K562 (cell line): Measurements from ENCODE around the gene SLC26A6. TPM values are rescaled to one million over a fixed set of nuclear protein-coding genes. Genes with fewer than 3 reads are reported as not detected.

ENCODE experiments used
- microRNA counts: library from miRNA; unstranded; fragments of <30 nt; microRNA quantifications from one replicate; lab custom pipeline; 2016
- microRNA-seq: library from miRNA; unstranded; fragments of <30 nt; microRNA quantifications from one replicate; pipeline ENCODE4, GENCODE V29; 2018; ENCODE audit warnings: borderline microRNAs expressed
- polyA plus RNA-seq, 8 experiments: library from polyadenylated mRNA; depleted of rRNA in 4 of 8; stranded (reverse) in 5 of 8; unstranded in 3 of 8; fragments of >200 nt; fragmentation: Nextera tagmentation in 2 of 8; fragmentation: Illumina TruSeq in 1 of 8; extraction: Ambion mirVana in 2 of 8; extraction: Trizol in 1 of 8; gene quantifications; 2 replicates each; pipeline versions ENCODE4 v1.2.1 to v1.2.3, GENCODE V29; 2011 to 2014; ENCODE audit warnings: inconsistent platforms in 1 of 8, missing spikeins in 1 of 8
- small RNA-seq: library from RNA; depleted of rRNA; stranded (forward); fragments of <200 nt; gene quantifications from one replicate; pipeline ENCODE3, GENCODE V24; 2014
- total RNA-seq, 7 experiments: library from RNA; depleted of rRNA in 6 of 7; stranded (reverse); fragments of >200 nt in 6 of 7; fragmentation: Illumina TruSeq in 2 of 7; extraction: Trizol in 2 of 7; gene quantifications; 2 replicates each; pipeline versions ENCODE4 v1.2.1 to v1.2.3, GENCODE V29; 2011 to 2021; ENCODE audit warnings: low replicate concordance in 1 of 7

SLC26A6 gene
- total and polyA plus RNA-seq, 9 of the 15 experiments (the other 6 are each of a cell fraction or from before 2014, with no cell fraction given): 2.1 to 27.2 (median 14.8) TPM

MicroRNAs within 50 kb of the gene (microRNA counts, 767-probe panel; counts per million panel counts)
- not detected for microRNA hsa-miR-711 (lab: Ali Mortazavi, UCI)

Small RNA genes within 50 kb of the gene (microRNA-seq; reads per million reads assigned to microRNA genes)
- gene MIR4793 (not detected), gene MIR711 (not detected)

Small RNA genes within 50 kb of the gene (small RNA-seq; reads per million reads assigned to genes)
- not detected for gene AC141002.1

Other genes with a start within 250 kb of the SLC26A6 start
Only the 7 nearest of the 14 such genes appear.
- gene PFKFB4, start 78.7 kb downstream of the SLC26A6 start, total RNA-seq (2014; rRNA removed): 15.3 and 16.6 TPM in 2 replicates
- gene PFKFB4, start 78.7 kb downstream of the SLC26A6 start, total RNA-seq (2014; rRNA removed; fragmentation: Illumina TruSeq; extraction: Trizol): 9.6 and 11.3 TPM in 2 replicates
- gene PFKFB4, start 78.7 kb downstream of the SLC26A6 start, total RNA-seq (2015; rRNA removed; fragmentation: Illumina TruSeq; extraction: Trizol): 12.9 and 14.7 TPM in 2 replicates
- 13.5 and 15.8 TPM in 2 replicates for gene PFKFB4, start 78.7 kb downstream of the SLC26A6 start, total RNA-seq (2021)
- gene PFKFB4, start 78.7 kb downstream of the SLC26A6 start, polyA plus RNA-seq (2011; rRNA removed): 56.3 and 71.4 TPM in 2 replicates
- 13.8 and 14.5 TPM in 2 replicates for gene PFKFB4, start 78.7 kb downstream of the SLC26A6 start, polyA plus RNA-seq (2014; fragmentation: Illumina TruSeq; extraction: Trizol)
- 1 to 10 TPM in 1 of 2 experiments, under 1 TPM in 1; 0.92 to 1.6 TPM for gene PFKFB4, start 78.7 kb downstream of the SLC26A6 start, polyA plus RNA-seq (2014; fragmentation: Nextera tagmentation; extraction: Ambion mirVana)
- gene PFKFB4, start 78.7 kb downstream of the SLC26A6 start, polyA plus RNA-seq (2014; rRNA removed): 13.2 and 14.0 TPM in 2 replicates
- gene UCN2, start 71.7 kb downstream of the SLC26A6 start, total RNA-seq (2014; rRNA removed): not detected in 2 replicates
- not detected in 2 replicates for gene UCN2, start 71.7 kb downstream of the SLC26A6 start, total RNA-seq (2014; rRNA removed; fragmentation: Illumina TruSeq; extraction: Trizol)
- not detected in 2 replicates for gene UCN2, start 71.7 kb downstream of the SLC26A6 start, total RNA-seq (2015; rRNA removed; fragmentation: Illumina TruSeq; extraction: Trizol)
- 0.11 TPM in 1 of 2 replicates, not detected in the other for gene UCN2, start 71.7 kb downstream of the SLC26A6 start, total RNA-seq (2021)
- gene UCN2, start 71.7 kb downstream of the SLC26A6 start, polyA plus RNA-seq (2011; rRNA removed): 0.05 and 0.08 TPM in 2 replicates
- not detected in 2 replicates for gene UCN2, start 71.7 kb downstream of the SLC26A6 start, polyA plus RNA-seq (2014; fragmentation: Illumina TruSeq; extraction: Trizol)
- not detected for gene UCN2, start 71.7 kb downstream of the SLC26A6 start, polyA plus RNA-seq (2014; fragmentation: Nextera tagmentation; extraction: Ambion mirVana)
- not detected in 2 replicates for gene UCN2, start 71.7 kb downstream of the SLC26A6 start, polyA plus RNA-seq (2014; rRNA removed)
- 0.09 and 0.61 TPM in 2 replicates for gene COL7A1, start 40.1 kb downstream of the SLC26A6 start, total RNA-seq (2014; rRNA removed)
- 0.03 TPM in 1 of 2 replicates, not detected in the other for gene COL7A1, start 40.1 kb downstream of the SLC26A6 start, total RNA-seq (2014; rRNA removed; fragmentation: Illumina TruSeq; extraction: Trizol)
- gene COL7A1, start 40.1 kb downstream of the SLC26A6 start, total RNA-seq (2015; rRNA removed; fragmentation: Illumina TruSeq; extraction: Trizol): 0.14 and 0.38 TPM in 2 replicates
- gene COL7A1, start 40.1 kb downstream of the SLC26A6 start, total RNA-seq (2021): 0.31 and 0.49 TPM in 2 replicates
- gene COL7A1, start 40.1 kb downstream of the SLC26A6 start, polyA plus RNA-seq (2011; rRNA removed): 0.39 and 0.83 TPM in 2 replicates
- 0.17 and 0.43 TPM in 2 replicates for gene COL7A1, start 40.1 kb downstream of the SLC26A6 start, polyA plus RNA-seq (2014; fragmentation: Illumina TruSeq; extraction: Trizol)
- gene COL7A1, start 40.1 kb downstream of the SLC26A6 start, polyA plus RNA-seq (2014; fragmentation: Nextera tagmentation; extraction: Ambion mirVana): not detected
- 0.28 and 0.66 TPM in 2 replicates for gene COL7A1, start 40.1 kb downstream of the SLC26A6 start, polyA plus RNA-seq (2014; rRNA removed)
- 237 and 300 TPM in 2 replicates for gene UQCRC1, start 25.8 kb downstream of the SLC26A6 start, total RNA-seq (2014; rRNA removed)
- 167 and 219 TPM in 2 replicates for gene UQCRC1, start 25.8 kb downstream of the SLC26A6 start, total RNA-seq (2014; rRNA removed; fragmentation: Illumina TruSeq; extraction: Trizol)
- 249 and 268 TPM in 2 replicates for gene UQCRC1, start 25.8 kb downstream of the SLC26A6 start, total RNA-seq (2015; rRNA removed; fragmentation: Illumina TruSeq; extraction: Trizol)
- gene UQCRC1, start 25.8 kb downstream of the SLC26A6 start, total RNA-seq (2021): 288 and 299 TPM in 2 replicates
- gene UQCRC1, start 25.8 kb downstream of the SLC26A6 start, polyA plus RNA-seq (2011; rRNA removed): 424 and 448 TPM in 2 replicates
- 253 and 318 TPM in 2 replicates for gene UQCRC1, start 25.8 kb downstream of the SLC26A6 start, polyA plus RNA-seq (2014; fragmentation: Illumina TruSeq; extraction: Trizol)
- gene UQCRC1, start 25.8 kb downstream of the SLC26A6 start, polyA plus RNA-seq (2014; fragmentation: Nextera tagmentation; extraction: Ambion mirVana): 100 to 1,000 TPM; 125 to 181 TPM
- 274 and 293 TPM in 2 replicates for gene UQCRC1, start 25.8 kb downstream of the SLC26A6 start, polyA plus RNA-seq (2014; rRNA removed)
- gene TMEM89, start 13.7 kb downstream of the SLC26A6 start, total RNA-seq (2014; rRNA removed): not detected in 2 replicates
- gene TMEM89, start 13.7 kb downstream of the SLC26A6 start, total RNA-seq (2014; rRNA removed; fragmentation: Illumina TruSeq; extraction: Trizol): not detected in 2 replicates
- gene TMEM89, start 13.7 kb downstream of the SLC26A6 start, total RNA-seq (2015; rRNA removed; fragmentation: Illumina TruSeq; extraction: Trizol): not detected in 2 replicates
- not detected in 2 replicates for gene TMEM89, start 13.7 kb downstream of the SLC26A6 start, total RNA-seq (2021)
- gene TMEM89, start 13.7 kb downstream of the SLC26A6 start, polyA plus RNA-seq (2011; rRNA removed): not detected in 2 replicates
- gene TMEM89, start 13.7 kb downstream of the SLC26A6 start, polyA plus RNA-seq (2014; fragmentation: Illumina TruSeq; extraction: Trizol): not detected in 2 replicates
- gene TMEM89, start 13.7 kb downstream of the SLC26A6 start, polyA plus RNA-seq (2014; fragmentation: Nextera tagmentation; extraction: Ambion mirVana): not detected
- gene TMEM89, start 13.7 kb downstream of the SLC26A6 start, polyA plus RNA-seq (2014; rRNA removed): not detected in 2 replicates
- 0.64 and 0.98 TPM in 2 replicates for gene CELSR3, start 27.4 kb upstream of the SLC26A6 start, total RNA-seq (2014; rRNA removed)
- gene CELSR3, start 27.4 kb upstream of the SLC26A6 start, total RNA-seq (2014; rRNA removed; fragmentation: Illumina TruSeq; extraction: Trizol): 0.47 and 0.48 TPM in 2 replicates
- 0.76 and 0.79 TPM in 2 replicates for gene CELSR3, start 27.4 kb upstream of the SLC26A6 start, total RNA-seq (2015; rRNA removed; fragmentation: Illumina TruSeq; extraction: Trizol)
- 1.6 and 2.1 TPM in 2 replicates for gene CELSR3, start 27.4 kb upstream of the SLC26A6 start, total RNA-seq (2021)
- 0.84 and 0.93 TPM in 2 replicates for gene CELSR3, start 27.4 kb upstream of the SLC26A6 start, polyA plus RNA-seq (2011; rRNA removed)
- gene CELSR3, start 27.4 kb upstream of the SLC26A6 start, polyA plus RNA-seq (2014; fragmentation: Illumina TruSeq; extraction: Trizol): 1.1 and 1.5 TPM in 2 replicates
- gene CELSR3, start 27.4 kb upstream of the SLC26A6 start, polyA plus RNA-seq (2014; fragmentation: Nextera tagmentation; extraction: Ambion mirVana): under 1 TPM; 0.10 to 0.20 TPM
- 1.3 and 2.7 TPM in 2 replicates for gene CELSR3, start 27.4 kb upstream of the SLC26A6 start, polyA plus RNA-seq (2014; rRNA removed)
- 12.3 and 18.7 TPM in 2 replicates for gene NCKIPSD, start 50.5 kb upstream of the SLC26A6 start, total RNA-seq (2014; rRNA removed)
- gene NCKIPSD, start 50.5 kb upstream of the SLC26A6 start, total RNA-seq (2014; rRNA removed; fragmentation: Illumina TruSeq; extraction: Trizol): 4.1 and 6.3 TPM in 2 replicates
- 9.7 and 10.0 TPM in 2 replicates for gene NCKIPSD, start 50.5 kb upstream of the SLC26A6 start, total RNA-seq (2015; rRNA removed; fragmentation: Illumina TruSeq; extraction: Trizol)
- gene NCKIPSD, start 50.5 kb upstream of the SLC26A6 start, total RNA-seq (2021): 17.3 and 20.1 TPM in 2 replicates
- gene NCKIPSD, start 50.5 kb upstream of the SLC26A6 start, polyA plus RNA-seq (2011; rRNA removed): 24.4 and 35.6 TPM in 2 replicates
- 15.0 and 16.2 TPM in 2 replicates for gene NCKIPSD, start 50.5 kb upstream of the SLC26A6 start, polyA plus RNA-seq (2014; fragmentation: Illumina TruSeq; extraction: Trizol)
- gene NCKIPSD, start 50.5 kb upstream of the SLC26A6 start, polyA plus RNA-seq (2014; fragmentation: Nextera tagmentation; extraction: Ambion mirVana): 1 to 10 TPM in 1 of 2 experiments, under 1 TPM in 1; 0.49 to 1.7 TPM
- gene NCKIPSD, start 50.5 kb upstream of the SLC26A6 start, polyA plus RNA-seq (2014; rRNA removed): 17.8 and 21.4 TPM in 2 replicates